HG02798 (cell line): ENCODE measurements around the gene CEP20.
"Not testable (repeated sequence)": the region's sequence is repeated elsewhere in the genome, so short reads cannot be mapped to it uniquely, and the experiment has no call there.

Experiments
- ATAC-seq: cut with Tn5 transposase; IDR thresholded peaks from one replicate; pipeline ENCODE4 v1.9.1; 2021; ENCODE audit warnings: mild to moderate bottlenecking; ENCODE audit not compliant: unreplicated experiment, poor library complexity

The CEP20 gene

GRCh38 chr16:15864939-15865338, 23.5 kb downstream of the CEP20 start:
- no peak for ATAC-seq

GRCh38 chr16:15861996-15862395, 26.4 kb downstream of the CEP20 start:
- ATAC-seq: no peak

- no peak for ATAC-seq
These were observed 29.3 kb downstream of the CEP20 start for GRCh38 chr16:15858921-15859668.

GRCh38 chr16:15857724-15858560, 30.5 kb downstream of the CEP20 start:
- no peak for ATAC-seq

GRCh38 chr16:15856901-15857698, 31.3 kb downstream of the CEP20 start, which contains the start of gene MYH11:
Gene MYH11, minus strand, starts transcription at chr16:15857028. Its CDS starts 18,776 bp downstream, at chr16:15838252.
- ATAC-seq: no peak

- no peak for ATAC-seq
These were observed 32.2 kb downstream of the CEP20 start for GRCh38 chr16:15856182-15856581.

- peak; percentile 82 for ATAC-seq
These were observed 32.7 kb downstream of the CEP20 start for GRCh38 chr16:15855704-15856003.

GRCh38 chr16:15854906-15855703, 33.3 kb downstream of the CEP20 start:
- no peak for ATAC-seq

- no peak for ATAC-seq
These were observed 34.3 kb downstream of the CEP20 start for GRCh38 chr16:15854061-15854460.

- no peak for ATAC-seq
These were observed 35.4 kb downstream of the CEP20 start for GRCh38 chr16:15853021-15853420.

- ATAC-seq: not testable (repeated sequence)
These were observed 37.8 kb downstream of the CEP20 start for GRCh38 chr16:15850555-15850954.

- no peak for ATAC-seq
These were observed 39.0 kb downstream of the CEP20 start for GRCh38 chr16:15849209-15849981.

- ATAC-seq: no peak
These were observed 40.7 kb downstream of the CEP20 start for GRCh38 chr16:15847611-15848175.

GRCh38 chr16:15846510-15846909, 41.9 kb downstream of the CEP20 start:
- no peak for ATAC-seq

- no peak for ATAC-seq
These were observed 44.6 kb downstream of the CEP20 start for GRCh38 chr16:15843635-15844279.

- not testable (repeated sequence) for ATAC-seq
These were observed 49.2 kb downstream of the CEP20 start for GRCh38 chr16:15839204-15839603.

- ATAC-seq: no peak
These were observed 50.6 kb downstream of the CEP20 start for GRCh38 chr16:15837761-15838160.

- ATAC-seq: no peak
These were observed 51.3 kb downstream of the CEP20 start for GRCh38 chr16:15836965-15837611.
